HL-60 (cell line): Measurements from ENCODE around the gene MANBA.

Experiments
- DNase-seq, 2 experiments: peaks; one replicate each; pipeline ENCODE4 v3.0.0-alpha.2; 2010 to 2020; ENCODE audit warnings: low read depth in 1 of 2, low spot score in 1 of 2
- H3K27ac ChIP-seq: fragments of 250-450 bp; sonication (Bioruptor Pico); replicated peaks from 2 replicates; pipeline ENCODE4 v1.5.1; 2020; ENCODE audit warnings: mild to moderate bottlenecking, moderate library complexity
- H3K27me3 ChIP-seq: fragments of 250-450 bp; sonication (Bioruptor Pico); 2 replicates; pipeline ENCODE4 v1.5.1; 2021; ENCODE audit warnings: mild to moderate bottlenecking, moderate library complexity; ENCODE audit not compliant: insufficient read depth, poor library complexity, severe bottlenecking
- H3K4me3 ChIP-seq: replicated peaks from 2 replicates; pipeline ENCODE4 v1.5.1; 2011; ENCODE audit warnings: mild to moderate bottlenecking, control low read depth, low read length; ENCODE audit not compliant: insufficient read depth
- CTCF ChIP-seq: IDR thresholded peaks from one replicate; pipeline ENCODE4 v1.5.1; 2011; ENCODE audit warnings: low read length, control low read depth, inconsistent platforms; ENCODE audit not compliant: insufficient read depth
- GABPA ChIP-seq: IDR thresholded peaks from 2 replicates; pipeline ENCODE4 v1.6.1; 2012; ENCODE audit warnings: low read depth
- POLR2AphosphoS5 ChIP-seq: IDR thresholded peaks from 2 replicates; pipeline ENCODE4 v1.6.1; 2012; ENCODE audit warnings: low read depth
- REST ChIP-seq: IDR thresholded peaks from 2 replicates; pipeline ENCODE4 v1.6.1; 2012; ENCODE audit warnings: low read depth; ENCODE audit not compliant: insufficient replicate concordance
- SPI1 ChIP-seq: IDR thresholded peaks from 2 replicates; pipeline ENCODE4 v1.6.1; 2012; ENCODE audit warnings: low read depth, mild to moderate bottlenecking, borderline replicate concordance

The MANBA gene

DNA sequence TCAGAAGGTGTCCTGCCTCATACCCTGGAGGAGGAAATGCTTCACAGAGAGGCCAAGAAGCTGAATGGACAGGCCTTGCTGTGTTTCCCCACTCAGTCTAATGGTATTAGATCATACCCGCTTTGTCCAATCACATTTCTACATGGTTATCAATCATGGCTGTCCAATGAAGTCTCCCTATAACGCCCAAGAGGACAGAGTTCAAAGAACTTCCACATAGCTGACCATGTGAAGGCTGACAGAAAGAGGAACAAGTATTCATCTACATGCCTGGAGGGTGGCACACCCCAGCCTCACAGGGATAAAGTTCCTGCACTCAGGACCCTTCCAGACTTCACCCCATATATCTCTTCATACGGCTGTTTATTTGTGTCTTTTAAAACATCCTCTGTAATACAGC, 123.4 kb downstream of the MANBA start:
- no peak overlapping the region for H3K4me3 ChIP-seq
- TF ChIP-seq SPI1 (no peak), CTCF (no peak), GABPA (no peak), REST (no peak), POLR2AphosphoS5 (no peak)
- DNase-seq = no peak

DNA sequence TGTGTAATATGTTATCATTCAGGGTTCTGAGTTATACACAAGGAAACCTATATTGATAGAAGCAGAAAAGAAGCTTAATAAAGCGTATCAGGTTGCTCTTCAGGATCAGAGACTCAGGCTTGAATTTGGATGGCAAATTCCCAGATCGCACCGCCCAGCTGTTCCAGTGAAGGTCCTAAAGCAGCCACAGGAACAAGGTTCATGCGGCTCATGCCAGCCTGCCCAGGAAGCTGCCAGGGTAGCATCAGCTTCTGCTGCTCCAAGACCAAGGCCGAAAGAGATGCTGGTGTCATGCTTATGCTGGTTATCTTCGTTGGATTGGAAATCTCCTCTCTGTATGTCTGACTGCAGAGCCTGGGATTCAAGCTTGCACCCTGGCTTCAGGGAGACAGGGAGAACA, 127.7 kb downstream of the MANBA start:
- Histone ChIP-seq H3K27me3 (no peaks in the 10 kb centered on the region), H3K27ac (no peak overlapping the region), H3K4me3 (no peak overlapping the region)
- TF ChIP-seq POLR2AphosphoS5 (no peak), REST (no peak), GABPA (no peak), CTCF (no peak), SPI1 (no peak)
- DNase-seq = no peak

More for the DNA sequence above, 123.4 kb downstream of the MANBA start:
- no peak overlapping the region for H3K27ac ChIP-seq
- no peaks in the 10 kb centered on the region for H3K27me3 ChIP-seq

GRCh38 chr4:102632241-102633065, 128.3 kb downstream of the MANBA start:
- no peak for DNase-seq
- H3K27me3 ChIP-seq = no peaks in the 10 kb centered on the region
- H3K27ac ChIP-seq = no peak overlapping the region
- H3K4me3 ChIP-seq = no peak overlapping the region
- TF ChIP-seq POLR2AphosphoS5 (no peak), REST (no peak), GABPA (no peak), CTCF (no peak), SPI1 (no peak)
